ENCODE measurements around the gene ERBB4. TPM values are rescaled to one million over a fixed set of nuclear protein-coding genes. Genes with fewer than 3 reads are reported as not detected.
A peak's percentile ranks its signal among the peaks of the same experiment; 100 is the strongest.

ERBB4 gene
- total RNA-seq, 1 experiment from 2014 or later: 40.6 TPM

DNA sequence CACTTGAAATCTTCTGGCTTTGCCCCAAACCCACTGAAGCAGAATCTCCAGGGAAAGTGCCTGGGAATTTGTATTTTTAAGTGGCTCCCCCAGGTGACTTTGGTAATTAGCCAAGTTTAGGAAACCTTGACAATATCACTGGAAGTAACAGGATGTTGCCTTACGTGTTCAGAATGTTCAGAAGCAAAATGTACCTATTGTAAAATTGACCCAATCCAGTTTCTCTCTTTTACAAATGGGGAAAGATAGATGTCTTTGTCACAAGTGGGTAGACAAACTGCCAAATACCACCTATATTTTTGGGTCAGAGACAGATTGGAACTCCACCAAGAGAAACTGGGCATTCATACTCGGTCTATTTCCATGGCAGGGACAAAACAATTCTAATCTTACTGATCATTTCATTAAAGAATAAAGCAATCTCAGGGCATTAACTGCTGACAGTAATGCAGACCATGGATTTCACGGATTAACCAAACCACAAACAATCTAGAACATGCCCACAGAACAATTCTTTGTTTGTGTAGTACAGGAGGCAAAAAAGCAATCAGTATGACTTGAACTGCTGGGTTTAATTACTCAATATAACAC, 255.8 kb downstream of the ERBB4 start:
- ChIA-PET POLR2A (ENCODE audit: low non-redundant PET) (no interaction called here), CTCF (no interaction called here)
- TF ChIP-seq, protein P1, sequence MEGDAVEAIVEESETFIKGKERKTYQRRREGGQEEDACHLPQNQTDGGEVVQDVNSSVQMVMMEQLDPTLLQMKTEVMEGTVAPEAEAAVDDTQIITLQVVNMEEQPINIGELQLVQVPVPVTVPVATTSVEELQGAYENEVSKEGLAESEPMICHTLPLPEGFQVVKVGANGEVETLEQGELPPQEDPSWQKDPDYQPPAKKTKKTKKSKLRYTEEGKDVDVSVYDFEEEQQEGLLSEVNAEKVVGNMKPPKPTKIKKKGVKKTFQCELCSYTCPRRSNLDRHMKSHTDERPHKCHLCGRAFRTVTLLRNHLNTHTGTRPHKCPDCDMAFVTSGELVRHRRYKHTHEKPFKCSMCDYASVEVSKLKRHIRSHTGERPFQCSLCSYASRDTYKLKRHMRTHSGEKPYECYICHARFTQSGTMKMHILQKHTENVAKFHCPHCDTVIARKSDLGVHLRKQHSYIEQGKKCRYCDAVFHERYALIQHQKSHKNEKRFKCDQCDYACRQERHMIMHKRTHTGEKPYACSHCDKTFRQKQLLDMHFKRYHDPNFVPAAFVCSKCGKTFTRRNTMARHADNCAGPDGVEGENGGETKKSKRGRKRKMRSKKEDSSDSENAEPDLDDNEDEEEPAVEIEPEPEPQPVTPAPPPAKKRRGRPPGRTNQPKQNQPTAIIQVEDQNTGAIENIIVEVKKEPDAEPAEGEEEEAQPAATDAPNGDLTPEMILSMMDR (conservative IDR thresholded peaks at IDR 0.05; ENCODE audit: low read depth, low read length): no peak
- TF ChIP-seq EZH2 (IDR thresholded peaks at IDR 0.05; ENCODE audit: borderline replicate concordance, low read depth, low read length, poor library complexity, severe bottlenecking): no peak
- Histone ChIP-seq H3K27me3 (replicated peaks; ENCODE audit: insufficient read depth, low read depth, low read length, poor library complexity) (no peaks in the 10 kb centered on the region), H3K36me3 (ENCODE audit: insufficient read depth, low read length, poor library complexity, severe bottlenecking) (no peaks in the 10 kb centered on the region), H3K9me3 (ENCODE audit: low read depth, low read length, poor library complexity, severe bottlenecking) (no peaks in the 10 kb centered on the region), H3K4me1 (ENCODE audit: insufficient read depth, low read length, poor library complexity, severe bottlenecking) (peaks cover 21% of the 10 kb centered on the region), H3K27ac (ENCODE audit: low read depth, low read length, poor library complexity, severe bottlenecking) (no peak overlapping the region), H3K4me3 (ENCODE audit: low read depth, low read length, poor library complexity, severe bottlenecking) (no peak overlapping the region)
- intact Hi-C loops (cut with micrococcal nuclease; ENCODE audit: unreplicated experiment): no loop called here
- no TSS peak for BruUV-seq (replicated peaks)
- DNase-seq (ENCODE audit: low spot score): peak; percentile 18

DNA sequence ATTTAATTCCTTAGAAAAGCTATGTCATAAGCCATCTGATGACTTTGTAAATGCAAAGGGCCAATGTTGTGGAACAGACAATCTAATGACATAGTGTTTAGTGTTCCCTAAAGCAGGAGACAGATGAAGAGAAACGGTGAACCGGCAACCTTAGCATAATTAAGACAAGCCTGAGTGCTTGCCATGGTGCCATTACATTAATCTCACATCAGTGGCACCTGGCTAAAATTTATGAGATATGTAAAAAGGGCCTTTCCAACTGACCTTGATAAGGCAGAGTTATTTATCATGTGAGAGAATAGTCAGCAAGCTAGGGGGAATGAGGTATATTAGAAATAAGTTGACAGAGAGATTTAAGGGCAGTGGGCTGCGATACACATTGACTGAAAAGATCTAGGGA, 261.8 kb downstream of the ERBB4 start:
- ChIA-PET POLR2A (ENCODE audit: low non-redundant PET) (no interaction called here), CTCF (no interaction called here)
- BruUV-seq (replicated peaks): no TSS peak
- Histone ChIP-seq H3K27ac (ENCODE audit: low read depth, low read length, poor library complexity, severe bottlenecking) (no peak overlapping the region), H3K4me1 (ENCODE audit: insufficient read depth, low read length, poor library complexity, severe bottlenecking) (peaks cover 7% of the 10 kb centered on the region), H3K27me3 (replicated peaks; ENCODE audit: insufficient read depth, low read depth, low read length, poor library complexity) (no peaks in the 10 kb centered on the region), H3K4me3 (ENCODE audit: low read depth, low read length, poor library complexity, severe bottlenecking) (no peak overlapping the region), H3K9me3 (ENCODE audit: low read depth, low read length, poor library complexity, severe bottlenecking) (no peaks in the 10 kb centered on the region), H3K36me3 (ENCODE audit: insufficient read depth, low read length, poor library complexity, severe bottlenecking) (no peaks in the 10 kb centered on the region)
- no peak for DNase-seq (ENCODE audit: low spot score)
- no peak for TF ChIP-seq EZH2 (IDR thresholded peaks at IDR 0.05; ENCODE audit: borderline replicate concordance, low read depth, low read length, poor library complexity, severe bottlenecking)
- TF ChIP-seq, protein P1 (conservative IDR thresholded peaks at IDR 0.05; ENCODE audit: low read depth, low read length): no peak
- intact Hi-C loops (cut with micrococcal nuclease; ENCODE audit: unreplicated experiment): no loop called here

DNA sequence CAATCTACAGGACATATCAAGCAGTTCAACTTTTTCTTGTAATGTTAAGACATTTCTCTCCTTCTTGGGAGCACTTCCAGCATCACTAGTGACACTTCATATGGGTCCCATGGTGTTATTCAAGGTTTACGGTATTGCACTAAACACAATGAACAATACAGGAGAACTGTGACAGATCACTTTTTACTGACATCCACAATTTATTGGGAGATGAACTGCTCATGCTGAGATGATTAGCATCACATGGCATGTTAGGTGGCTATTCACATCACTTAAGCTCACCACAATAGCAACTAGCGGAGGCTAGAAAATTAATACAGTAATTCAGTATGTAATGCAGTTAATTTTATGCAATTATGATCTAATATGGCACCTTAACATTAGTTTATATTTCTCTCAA, 264.4 kb downstream of the ERBB4 start:
- H3K27me3 ChIP-seq (replicated peaks; ENCODE audit: insufficient read depth, low read depth, low read length, poor library complexity): no peaks in the 10 kb centered on the region
- no peaks in the 10 kb centered on the region for H3K36me3 ChIP-seq (ENCODE audit: insufficient read depth, low read length, poor library complexity, severe bottlenecking)
- peak; percentile 34 for DNase-seq (ENCODE audit: low spot score)
- TF ChIP-seq EZH2 (IDR thresholded peaks at IDR 0.05; ENCODE audit: borderline replicate concordance, low read depth, low read length, poor library complexity, severe bottlenecking): no peak
- TF ChIP-seq, protein P1 (conservative IDR thresholded peaks at IDR 0.05; ENCODE audit: low read depth, low read length): no peak
- intact Hi-C loops (cut with micrococcal nuclease; ENCODE audit: unreplicated experiment): no loop called here
- no peak overlapping the region for H3K4me3 ChIP-seq (ENCODE audit: low read depth, low read length, poor library complexity, severe bottlenecking)
- H3K27ac ChIP-seq (ENCODE audit: low read depth, low read length, poor library complexity, severe bottlenecking): no peak overlapping the region
- BruUV-seq (replicated peaks): no TSS peak
- ChIA-PET CTCF (no interaction called here), POLR2A (ENCODE audit: low non-redundant PET) (no interaction called here)
- H3K9me3 ChIP-seq (ENCODE audit: low read depth, low read length, poor library complexity, severe bottlenecking): no peaks in the 10 kb centered on the region
- peaks cover 7% of the 10 kb centered on the region for H3K4me1 ChIP-seq (ENCODE audit: insufficient read depth, low read length, poor library complexity, severe bottlenecking)
